ENCODE results near the gene TNFAIP8L2. TPM values are rescaled to one million over a fixed set of nuclear protein-coding genes. Genes with fewer than 3 reads are reported as not detected.

Gene TNFAIP8L2
- total RNA-seq = 8.5 and 9.3 TPM in 2 replicates

GRCh38 chr1:151156515-151156819 lies at the start of gene TNFAIP8L2:
TNFAIP8L2 (plus strand) TSS chr1:151156649; CDS start chr1:151158698, 2,049 bp downstream.
- Mint-ChIP-seq H3K27ac (peak within 1 kb of the TSS; percentile 95), H3K9me3 (no peaks in the 10 kb centered on the region), H3K4me1 (peaks cover 44% of the 10 kb centered on the region), H3K27me3 (no peaks in the 10 kb centered on the region), H3K36me3 (ENCODE audit: low read depth) (peaks cover 20% of the 10 kb centered on the region), H3K4me3 (peak within 1 kb of the TSS; percentile 96)
- TF ChIP-seq CTCF (IDR thresholded peaks at IDR 0.05) = no peak
- ChIA-PET POLR2A (interaction anchor here (0.7 to 3.2 kb wide), 18 partner anchors 9 to 150 kb away, joined by 3 to 22 read pairs (median 6); partner anchors contain the start of genes C1orf56, LYSMD1, MINDY1 and PIP5K1A), CTCF (interaction anchor here (0.7 to 8.1 kb wide), 12 partner anchors 18 to 184 kb away, joined by 3 to 160 read pairs (median 4); partner anchors contain the start of genes GABPB2, MLLT11 and PSMD4)
- DNase-seq = peak; percentile 58
- intact Hi-C loops (cut with micrococcal nuclease) = loop anchor here (1.0 to 5.0 kb wide), 6 partner anchors 9 to 149 kb away; partner anchors contain the start of genes LYSMD1, MINDY1, PRUNE1 and SEMA6C
- ATAC-seq (ENCODE audit: low read depth) = peak; percentile 88

- intact Hi-C loops (cut with micrococcal nuclease) = no loop called here
- ChIA-PET POLR2A (no interaction called here), CTCF (no interaction called here)
- Mint-ChIP-seq H3K4me3 (no peak overlapping the region), H3K27me3 (no peaks in the 10 kb centered on the region), H3K9me3 (no peaks in the 10 kb centered on the region), H3K27ac (no peak overlapping the region), H3K4me1 (no peaks in the 10 kb centered on the region), H3K36me3 (ENCODE audit: low read depth) (peaks cover 45% of the 10 kb centered on the region)
- no peak for TF ChIP-seq CTCF (IDR thresholded peaks at IDR 0.05)
- ATAC-seq (ENCODE audit: low read depth) = no peak
- no peak for DNase-seq
Observed at GRCh38 chr1:151106894-151107293, 49.6 kb upstream of the TNFAIP8L2 start.

- ChIA-PET CTCF (no interaction called here), POLR2A (interaction anchor here (0.6 kb wide), 1 partner anchor 11 kb away, joined by 3 read pairs; no protein-coding TSS in a partner anchor)
- TF ChIP-seq CTCF (IDR thresholded peaks at IDR 0.05) = no peak
- Mint-ChIP-seq H3K4me1 (no peaks in the 10 kb centered on the region), H3K27me3 (no peaks in the 10 kb centered on the region), H3K4me3 (no peak overlapping the region), H3K9me3 (no peaks in the 10 kb centered on the region), H3K36me3 (ENCODE audit: low read depth) (peaks cover 46% of the 10 kb centered on the region), H3K27ac (no peak overlapping the region)
- intact Hi-C loops (cut with micrococcal nuclease) = no loop called here
- DNase-seq (no peak), ATAC-seq (ENCODE audit: low read depth) (no peak)
Observed at GRCh38 chr1:151108331-151108730, 48.1 kb upstream of the TNFAIP8L2 start.

GRCh38 chr1:151113877-151114276 lies 42.6 kb upstream of the TNFAIP8L2 start:
- Mint-ChIP-seq H3K27me3 (no peaks in the 10 kb centered on the region), H3K9me3 (no peaks in the 10 kb centered on the region), H3K27ac (no peak overlapping the region), H3K4me1 (no peaks in the 10 kb centered on the region), H3K36me3 (ENCODE audit: low read depth) (peaks cover 31% of the 10 kb centered on the region), H3K4me3 (no peak overlapping the region)
- intact Hi-C loops (cut with micrococcal nuclease) = no loop called here
- CTCF ChIA-PET = interaction anchor here (2.8 kb wide), 1 partner anchor 14 kb away, joined by 7 read pairs; no protein-coding TSS in a partner anchor
- POLR2A ChIA-PET = interaction anchor here (0.6 to 0.7 kb wide), 2 partner anchors 18 to 1144 kb away, joined by 5 to 7 read pairs; no protein-coding TSS in a partner anchor
- no peak for TF ChIP-seq CTCF (IDR thresholded peaks at IDR 0.05)
- no peak for DNase-seq
- no peak for ATAC-seq (ENCODE audit: low read depth)

- CTCF ChIA-PET = no interaction called here
- no peak for DNase-seq
- no peak for ATAC-seq (ENCODE audit: low read depth)
- no peak for TF ChIP-seq CTCF (IDR thresholded peaks at IDR 0.05)
- Mint-ChIP-seq H3K36me3 (ENCODE audit: low read depth) (peaks cover 28% of the 10 kb centered on the region), H3K4me3 (no peak overlapping the region), H3K27me3 (no peaks in the 10 kb centered on the region), H3K9me3 (no peaks in the 10 kb centered on the region), H3K27ac (no peak overlapping the region), H3K4me1 (no peaks in the 10 kb centered on the region)
- intact Hi-C loops (cut with micrococcal nuclease) = no loop called here
- POLR2A ChIA-PET = no interaction called here
Observed at GRCh38 chr1:151124763-151125403, 31.6 kb upstream of the TNFAIP8L2 start.

Data from activated B cell treated with CpG ODN at 0.5 μM for 24 hours (primary cell).